HG03280 (cell line): ENCODE data around the gene TRPM2.
"Not testable (repeated sequence)": the region's sequence is repeated elsewhere in the genome, so short reads cannot be mapped to it uniquely, and the experiment has no call there.

Experiments used
- ATAC-seq: cut with Tn5 transposase; IDR thresholded peaks from one replicate; pipeline ENCODE4 v1.9.1; 2021; ENCODE audit warnings: mild to moderate bottlenecking, moderate library complexity; ENCODE audit not compliant: unreplicated experiment

TRPM2 gene

GRCh38 chr21:44351535-44352252 is 1.7 kb upstream of the TRPM2 start:
- no peak for ATAC-seq

- ATAC-seq: no peak
Observed at GRCh38 chr21:44352253-44352860, 1.1 kb upstream of the TRPM2 start.

- ATAC-seq: no peak
Observed at GRCh38 chr21:44354001-44354405, 582 bp downstream of the TRPM2 start.

- no peak for ATAC-seq
Observed at GRCh38 chr21:44354775-44355771, 1.7 kb downstream of the TRPM2 start.

- ATAC-seq: no peak
Observed at GRCh38 chr21:44356160-44356559, 2.7 kb downstream of the TRPM2 start.

GRCh38 chr21:44356636-44357035 is 3.2 kb downstream of the TRPM2 start:
- ATAC-seq: no peak

GRCh38 chr21:44357064-44357837 is 3.8 kb downstream of the TRPM2 start:
- ATAC-seq: no peak

GRCh38 chr21:44359396-44359795 is 6.0 kb downstream of the TRPM2 start:
- no peak for ATAC-seq

GRCh38 chr21:44360159-44360558 is 6.7 kb downstream of the TRPM2 start:
- ATAC-seq: no peak

- ATAC-seq: not testable (repeated sequence)
Observed at GRCh38 chr21:44361903-44362302, 8.5 kb downstream of the TRPM2 start.

- no peak for ATAC-seq
Observed at GRCh38 chr21:44363278-44363677, 9.9 kb downstream of the TRPM2 start.

GRCh38 chr21:44364151-44365053 is 11.0 kb downstream of the TRPM2 start:
- no peak for ATAC-seq

- no peak for ATAC-seq
Observed at GRCh38 chr21:44365251-44365966, 12.0 kb downstream of the TRPM2 start.

- ATAC-seq: no peak
Observed at GRCh38 chr21:44365967-44366585, 12.7 kb downstream of the TRPM2 start.

GRCh38 chr21:44366586-44367211 is 13.3 kb downstream of the TRPM2 start:
- ATAC-seq: no peak

GRCh38 chr21:44368711-44369446 is 15.5 kb downstream of the TRPM2 start:
- ATAC-seq: no peak

GRCh38 chr21:44370027-44370735 is 16.8 kb downstream of the TRPM2 start:
- no peak for ATAC-seq
